H9 (cell line): Measurements from ENCODE around the gene ACAP1. TPM values are rescaled to one million over a fixed set of nuclear protein-coding genes. Genes with fewer than 3 reads are reported as not detected.
A peak's percentile ranks its signal among the peaks of the same experiment; 100 is the strongest.

ENCODE experiments used
- DNase-seq: peaks from one replicate; pipeline ENCODE4 v3.0.0-alpha.2; 2017
- H2AFZ ChIP-seq: one replicate; pipeline ENCODE4 v1.6.1; 2013; ENCODE audit warnings: mild to moderate bottlenecking, low read length, control low read depth, moderate library complexity
- H2AK5ac ChIP-seq: 2 replicates; pipeline ENCODE4 v1.6.1; 2013; ENCODE audit warnings: low read length, control low read depth, mixed read lengths; ENCODE audit not compliant: insufficient read length
- H2BK120ac ChIP-seq: one replicate; pipeline ENCODE4 v1.6.1; 2013; ENCODE audit warnings: low read depth, mild to moderate bottlenecking, low read length, control low read depth, inconsistent platforms; ENCODE audit not compliant: poor library complexity, severe bottlenecking
- H2BK12ac ChIP-seq: 2 replicates; pipeline ENCODE4 v1.6.1; 2013; ENCODE audit warnings: low read length, control low read depth, mixed read lengths, low read depth; ENCODE audit not compliant: insufficient read length
- H2BK15ac ChIP-seq: 2 replicates; pipeline ENCODE4 v1.6.1; 2013; ENCODE audit warnings: low read depth, low read length, control low read depth
- H2BK20ac ChIP-seq: one replicate; pipeline ENCODE4 v1.6.1; 2013; ENCODE audit warnings: low read depth, mild to moderate bottlenecking, low read length, control low read depth, inconsistent platforms; ENCODE audit not compliant: poor library complexity, severe bottlenecking
- H2BK5ac ChIP-seq: 2 replicates; pipeline ENCODE4 v1.6.1; 2013; ENCODE audit warnings: low read length, control low read depth, mixed read lengths; ENCODE audit not compliant: insufficient read length
- H3K14ac ChIP-seq: 2 replicates; pipeline ENCODE4 v1.6.1; 2013; ENCODE audit warnings: low read length, control low read depth; ENCODE audit not compliant: insufficient read depth
- H3K18ac ChIP-seq: 2 replicates; pipeline ENCODE4 v1.6.1; 2013; ENCODE audit warnings: low read depth, mild to moderate bottlenecking, mixed read lengths, low read length, control low read depth; ENCODE audit not compliant: insufficient read length
- H3K23ac ChIP-seq: 2 replicates; pipeline ENCODE4 v1.6.1; 2013; ENCODE audit warnings: low read length, control low read depth, mixed read lengths, low read depth; ENCODE audit not compliant: insufficient read length
- H3K23me2 ChIP-seq: 2 replicates; pipeline ENCODE4 v1.6.1; 2013; ENCODE audit warnings: low read depth, mild to moderate bottlenecking, mixed read lengths, low read length, control low read depth; ENCODE audit not compliant: insufficient read length, poor library complexity, severe bottlenecking
- H3K27ac ChIP-seq: 2 replicates; pipeline ENCODE4 v1.5.1; 2013; ENCODE audit warnings: low read length, control low read depth, mixed read lengths, low read depth; ENCODE audit not compliant: insufficient read length
- H3K27me3 ChIP-seq: 2 replicates; pipeline ENCODE4 v1.6.1; 2013; ENCODE audit warnings: low read length, control low read depth, inconsistent platforms; ENCODE audit not compliant: insufficient read depth
- H3K4ac ChIP-seq: 2 replicates; pipeline ENCODE4 v1.6.1; 2013; ENCODE audit warnings: low read depth, mild to moderate bottlenecking, control low read depth, inconsistent platforms, low read length, moderate library complexity
- H3K4me1 ChIP-seq: 2 replicates; pipeline ENCODE4 v1.6.1; 2013; ENCODE audit warnings: low read length, control low read depth, inconsistent platforms; ENCODE audit not compliant: insufficient read depth
- H3K4me2 ChIP-seq: 2 replicates; pipeline ENCODE4 v1.6.1; 2013; ENCODE audit warnings: low read length, control low read depth, mixed read lengths; ENCODE audit not compliant: insufficient read length, insufficient read depth
- H3K56ac ChIP-seq: 2 replicates; pipeline ENCODE4 v1.6.1; 2013; ENCODE audit warnings: low read depth, mild to moderate bottlenecking, mixed read lengths, low read length, control low read depth; ENCODE audit not compliant: insufficient read length
- H3K79me1 ChIP-seq: 2 replicates; pipeline ENCODE4 v1.6.1; 2013; ENCODE audit warnings: low read depth, mild to moderate bottlenecking, moderate library complexity, low read length, control low read depth, inconsistent platforms; ENCODE audit not compliant: insufficient read depth, poor library complexity, severe bottlenecking
- H3K79me2 ChIP-seq: 2 replicates; pipeline ENCODE4 v1.6.1; 2013; ENCODE audit warnings: low read length, control low read depth, inconsistent platforms; ENCODE audit not compliant: insufficient read depth
- H3K9ac ChIP-seq: 2 replicates; pipeline ENCODE4 v1.6.1; 2013; ENCODE audit warnings: low read length, control low read depth, mixed read lengths; ENCODE audit not compliant: insufficient read length; ENCODE audit errors: extremely low read depth
- H3K9me3 ChIP-seq: one replicate; pipeline ENCODE4 v1.6.1; 2013; ENCODE audit warnings: low read depth, low read length, inconsistent platforms; ENCODE audit not compliant: control insufficient read depth
- H3T11ph ChIP-seq: one replicate; pipeline ENCODE4 v1.6.1; 2013; ENCODE audit warnings: mild to moderate bottlenecking, low read length, control low read depth, inconsistent platforms
- H4K20me1 ChIP-seq: one replicate; pipeline ENCODE4 v1.6.1; 2013; ENCODE audit not compliant: control insufficient read depth, insufficient read length, insufficient read depth
- H4K5ac ChIP-seq: 2 replicates; pipeline ENCODE4 v1.6.1; 2013; ENCODE audit warnings: low read depth, mild to moderate bottlenecking, mixed read lengths, low read length, control low read depth; ENCODE audit not compliant: insufficient read length
- H4K8ac ChIP-seq: replicated peaks from 2 replicates; pipeline ENCODE4 v1.6.1; 2013; ENCODE audit warnings: low read length, control low read depth, mixed read lengths, low read depth; ENCODE audit not compliant: insufficient read length
- H4K91ac ChIP-seq: 2 replicates; pipeline ENCODE4 v1.6.1; 2013; ENCODE audit warnings: low read depth, mild to moderate bottlenecking, moderate library complexity, mixed read lengths, low read length, control low read depth; ENCODE audit not compliant: insufficient read length
- H3K27ac Mint-ChIP-seq, 3 experiments: 2 replicates in 2 of 3; 3 replicates in 1 of 3; pipeline ENCODE4 v1.8.0; 2020 to 2021; ENCODE audit warnings: mixed read lengths in 3 of 3, mild to moderate bottlenecking in 1 of 3, moderate library complexity in 1 of 3
- H3K27me3 Mint-ChIP-seq: 2 replicates; pipeline ENCODE4 v1.8.0; 2021; ENCODE audit warnings: low read depth, mild to moderate bottlenecking, moderate library complexity, mixed read lengths
- H3K36me3 Mint-ChIP-seq, 3 experiments: 2 replicates in 2 of 3; 3 replicates in 1 of 3; pipeline ENCODE4 v1.8.0; 2020 to 2021; ENCODE audit warnings: low read depth in 3 of 3, mixed read lengths in 3 of 3; ENCODE audit not compliant: insufficient read depth in 1 of 3
- H3K4me1 Mint-ChIP-seq, 2 experiments: 2 replicates each; pipeline ENCODE4 v1.8.0; 2020; ENCODE audit warnings: mixed read lengths in 2 of 2
- H3K4me3 Mint-ChIP-seq, 2 experiments: 2 replicates in 1 of 2; 3 replicates in 1 of 2; pipeline ENCODE4 v1.8.0; 2020 to 2021; ENCODE audit warnings: mild to moderate bottlenecking in 2 of 2, mixed read lengths in 2 of 2, moderate library complexity in 1 of 2
- H3K9me3 Mint-ChIP-seq, 2 experiments: 2 replicates in 1 of 2; 3 replicates in 1 of 2; pipeline ENCODE4 v1.8.0; 2020; ENCODE audit warnings: mild to moderate bottlenecking in 2 of 2, mixed read lengths in 2 of 2, moderate library complexity in 1 of 2
- CTCF ChIP-seq: fragments of 200-600 bp; sonication (generic); conservative IDR thresholded peaks from 3 replicates; pipeline ENCODE4 v1.8.0; 2021; ENCODE audit warnings: antibody characterized with exemption, mild to moderate bottlenecking
- WGBS: extraction: QIAGEN DNeasy Blood & Tissue Kit; methylation state at CpG from one replicate; pipeline ENCODE4 v1.1.7; 2013; ENCODE audit warnings: missing lambda C conversion rate, low lambda C conversion rate, mixed read lengths; ENCODE audit not compliant: insufficient read length; ENCODE audit errors: extremely low coverage; 5-methylcytosine and 5-hydroxymethylcytosine counted together
- total RNA-seq: library from RNA; stranded (reverse); gene quantifications from 2 replicates; pipeline ENCODE4 v1.2.1, GENCODE V29; 2021

Gene ACAP1
- total RNA-seq, 1 experiment from 2014 or later, result 18.2 TPM

GRCh38 chr17:7315570-7316235 is 20.6 kb upstream of the ACAP1 start:
- Histone ChIP-seq H3K9me3 (no peaks in the 10 kb centered on the region), H3K23ac (no peak overlapping the region), H4K8ac (no peak overlapping the region), H3K14ac (no peak overlapping the region; the same call in 1 of the 2 replicates), H2BK120ac (no peak overlapping the region), H3T11ph (no peak overlapping the region), H3K9ac (peak overlapping the region; percentile 58), H4K91ac (no peak overlapping the region), H3K27ac (no peak overlapping the region), H3K79me1 (no peaks in the 10 kb centered on the region), H4K5ac (no peak overlapping the region), H3K27me3 (no peaks in the 10 kb centered on the region), H2AK5ac (no peak overlapping the region), H2BK12ac (no peak overlapping the region), H4K20me1 (no peaks in the 10 kb centered on the region), H3K4me2 (peak overlapping the region; percentile 50), H2BK15ac (no peak overlapping the region), H3K4me1 (no peaks in the 10 kb centered on the region), H3K79me2 (no peaks in the 10 kb centered on the region), H3K18ac (peak overlapping the region; percentile 77), H3K23me2 (peaks cover 10% of the 10 kb centered on the region), H2BK5ac (no peak overlapping the region), H3K56ac (no peak overlapping the region), H2AFZ (no peak overlapping the region), H2BK20ac (no peak overlapping the region), H3K4ac (no peak overlapping the region)
- H3K27ac Mint-ChIP-seq, result peak overlapping the region; percentile 79 to 94 (median 86); a peak in 5 of 7 replicates
- no peak for TF ChIP-seq CTCF
- DNase-seq, result no peak
- no CpG with 5 or more reads among the region's 30 CpGs for WGBS
- peaks cover 39 to 78% (median 74%) of the 10 kb centered on the region in 3 experiments for H3K36me3 Mint-ChIP-seq
- no peaks in the 10 kb centered on the region; the same call in 1 of the 2 replicates for H3K27me3 Mint-ChIP-seq
- peak overlapping the region; percentile 77 to 85 for H3K4me3 Mint-ChIP-seq
- peaks cover 18% of the 10 kb centered on the region in 2 experiments for H3K4me1 Mint-ChIP-seq
- no peaks in the 10 kb centered on the region; a peak in 1 of 5 replicates for H3K9me3 Mint-ChIP-seq
